Measurements from ENCODE around the gene NEK7. TPM values are rescaled to one million over a fixed set of nuclear protein-coding genes. Genes with fewer than 3 reads are reported as not detected.

NEK7 gene
- total RNA-seq, 2 experiments from 2014 or later = 14.9 to 25.6 TPM

DNA sequence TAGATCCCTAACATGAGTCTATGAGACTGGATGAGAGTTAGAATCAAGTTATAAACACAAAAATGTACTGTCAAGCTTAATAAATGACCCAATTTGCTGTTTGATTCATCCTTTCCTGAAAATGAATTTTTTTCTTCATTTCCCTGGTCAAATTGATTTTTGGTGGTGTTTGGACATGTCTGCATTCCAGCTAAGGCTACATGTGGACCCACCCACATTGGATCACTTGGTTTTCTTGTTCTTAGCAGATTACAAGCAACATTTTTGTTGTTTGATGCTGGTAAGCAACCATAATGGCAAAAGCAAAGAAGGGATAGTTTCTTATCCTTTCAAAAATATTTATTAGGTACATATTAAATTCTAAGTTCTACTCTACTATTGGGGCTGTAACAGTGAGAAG is 181.1 kb downstream of the NEK7 start:
- Histone ChIP-seq H2AFZ (ENCODE audit: low read length) (no peak overlapping the region), H3K27ac (ENCODE audit: low read depth, low read length, poor library complexity, severe bottlenecking) (no peak overlapping the region), H3K79me2 (ENCODE audit: insufficient read depth, low read depth, low read length) (no peaks in the 10 kb centered on the region), H3K9me2 (ENCODE audit: insufficient read depth, low read length) (no peaks in the 10 kb centered on the region), H3K4me1 (ENCODE audit: insufficient read depth, low read length, poor library complexity, severe bottlenecking) (no peaks in the 10 kb centered on the region), H3K36me3 (ENCODE audit: insufficient read depth, low read length) (no peaks in the 10 kb centered on the region), H3K9me3 (ENCODE audit: low read length) (no peaks in the 10 kb centered on the region), H3K4me2 (ENCODE audit: low read length) (no peak overlapping the region), H3K4me3 (ENCODE audit: low read depth, low read length, poor library complexity, severe bottlenecking) (no peak overlapping the region), H4K20me1 (ENCODE audit: insufficient read depth, low read length) (no peaks in the 10 kb centered on the region)
- intact Hi-C loops (cut with micrococcal nuclease; ENCODE audit: unreplicated experiment) = no loop called here
- BruUV-seq (replicated peaks) = no TSS peak
- CTCF ChIA-PET (ENCODE audit: unreplicated experiment) = no interaction called here
- TF ChIP-seq, protein P1, sequence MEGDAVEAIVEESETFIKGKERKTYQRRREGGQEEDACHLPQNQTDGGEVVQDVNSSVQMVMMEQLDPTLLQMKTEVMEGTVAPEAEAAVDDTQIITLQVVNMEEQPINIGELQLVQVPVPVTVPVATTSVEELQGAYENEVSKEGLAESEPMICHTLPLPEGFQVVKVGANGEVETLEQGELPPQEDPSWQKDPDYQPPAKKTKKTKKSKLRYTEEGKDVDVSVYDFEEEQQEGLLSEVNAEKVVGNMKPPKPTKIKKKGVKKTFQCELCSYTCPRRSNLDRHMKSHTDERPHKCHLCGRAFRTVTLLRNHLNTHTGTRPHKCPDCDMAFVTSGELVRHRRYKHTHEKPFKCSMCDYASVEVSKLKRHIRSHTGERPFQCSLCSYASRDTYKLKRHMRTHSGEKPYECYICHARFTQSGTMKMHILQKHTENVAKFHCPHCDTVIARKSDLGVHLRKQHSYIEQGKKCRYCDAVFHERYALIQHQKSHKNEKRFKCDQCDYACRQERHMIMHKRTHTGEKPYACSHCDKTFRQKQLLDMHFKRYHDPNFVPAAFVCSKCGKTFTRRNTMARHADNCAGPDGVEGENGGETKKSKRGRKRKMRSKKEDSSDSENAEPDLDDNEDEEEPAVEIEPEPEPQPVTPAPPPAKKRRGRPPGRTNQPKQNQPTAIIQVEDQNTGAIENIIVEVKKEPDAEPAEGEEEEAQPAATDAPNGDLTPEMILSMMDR (conservative IDR thresholded peaks at IDR 0.05; ENCODE audit: low read length) = no peak
- TF ChIP-seq EZH2phosphoT487 (IDR thresholded peaks at IDR 0.05; ENCODE audit: borderline replicate concordance, low read depth, low read length) = no peak
- POLR2A ChIA-PET = interaction anchor here (0.7 to 1.4 kb wide), 5 partner anchors 10 to 345 kb away, joined by 3 read pairs; no protein-coding TSS in a partner anchor
- no peak for DNase-seq (ENCODE audit: low spot score)

DNA sequence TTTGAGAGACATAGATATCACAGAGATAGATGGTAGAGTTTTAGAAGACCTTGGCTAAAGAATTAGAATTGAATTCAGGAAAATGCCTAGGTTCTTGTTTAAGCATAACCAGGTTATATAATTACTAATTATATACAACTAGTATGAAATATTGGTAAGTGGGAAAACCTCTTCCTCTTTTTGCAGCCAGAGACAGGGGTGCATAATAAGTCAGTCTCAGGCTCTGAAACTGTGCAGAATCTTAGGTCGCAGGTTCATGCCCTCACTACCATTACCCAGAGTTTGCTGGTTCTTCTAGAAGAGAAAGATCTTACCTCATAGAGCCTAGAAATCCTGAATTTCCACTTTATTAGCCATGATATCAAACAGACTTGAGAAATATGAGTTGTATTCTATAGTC is 183.3 kb downstream of the NEK7 start:
- Histone ChIP-seq H3K4me1 (ENCODE audit: insufficient read depth, low read length, poor library complexity, severe bottlenecking) (no peaks in the 10 kb centered on the region), H3K9me2 (ENCODE audit: insufficient read depth, low read length) (no peaks in the 10 kb centered on the region), H3K36me3 (ENCODE audit: insufficient read depth, low read length) (no peaks in the 10 kb centered on the region), H4K20me1 (ENCODE audit: insufficient read depth, low read length) (no peaks in the 10 kb centered on the region), H2AFZ (ENCODE audit: low read length) (no peak overlapping the region), H3K9me3 (ENCODE audit: low read length) (no peaks in the 10 kb centered on the region), H3K4me3 (ENCODE audit: low read depth, low read length, poor library complexity, severe bottlenecking) (no peak overlapping the region), H3K27ac (ENCODE audit: low read depth, low read length, poor library complexity, severe bottlenecking) (no peak overlapping the region), H3K4me2 (ENCODE audit: low read length) (no peak overlapping the region), H3K79me2 (ENCODE audit: insufficient read depth, low read depth, low read length) (no peaks in the 10 kb centered on the region)
- TF ChIP-seq, protein P1 (conservative IDR thresholded peaks at IDR 0.05; ENCODE audit: low read length) = no peak
- no peak for TF ChIP-seq EZH2phosphoT487 (IDR thresholded peaks at IDR 0.05; ENCODE audit: borderline replicate concordance, low read depth, low read length)
- CTCF ChIA-PET (ENCODE audit: unreplicated experiment) = no interaction called here
- DNase-seq (ENCODE audit: low spot score) = no peak
- POLR2A ChIA-PET = no interaction called here
- no TSS peak for BruUV-seq (replicated peaks)
- intact Hi-C loops (cut with micrococcal nuclease; ENCODE audit: unreplicated experiment) = no loop called here

- no peak overlapping the region for H2AFZ ChIP-seq (ENCODE audit: low read length)
- no peak overlapping the region for H3K4me3 ChIP-seq (ENCODE audit: low read depth, low read length, poor library complexity, severe bottlenecking)
- POLR2A ChIA-PET = interaction anchor here (0.6 to 1.4 kb wide), 2 partner anchors 11 to 683 kb away, joined by 3 to 7 read pairs; no protein-coding TSS in a partner anchor
- no TSS peak for BruUV-seq (replicated peaks)
- DNase-seq (ENCODE audit: low spot score) = no peak
- no peak overlapping the region for H3K4me2 ChIP-seq (ENCODE audit: low read length)
- H3K9me3 ChIP-seq (ENCODE audit: low read length) = no peaks in the 10 kb centered on the region
- H3K36me3 ChIP-seq (ENCODE audit: insufficient read depth, low read length) = no peaks in the 10 kb centered on the region
- no peaks in the 10 kb centered on the region for H3K79me2 ChIP-seq (ENCODE audit: insufficient read depth, low read depth, low read length)
- no peak for TF ChIP-seq EZH2phosphoT487 (IDR thresholded peaks at IDR 0.05; ENCODE audit: borderline replicate concordance, low read depth, low read length)
- TF ChIP-seq, protein P1 (conservative IDR thresholded peaks at IDR 0.05; ENCODE audit: low read length) = no peak
- H3K27ac ChIP-seq (ENCODE audit: low read depth, low read length, poor library complexity, severe bottlenecking) = no peak overlapping the region
- no peaks in the 10 kb centered on the region for H4K20me1 ChIP-seq (ENCODE audit: insufficient read depth, low read length)
- intact Hi-C loops (cut with micrococcal nuclease; ENCODE audit: unreplicated experiment) = no loop called here
- no peaks in the 10 kb centered on the region for H3K9me2 ChIP-seq (ENCODE audit: insufficient read depth, low read length)
- no peaks in the 10 kb centered on the region for H3K4me1 ChIP-seq (ENCODE audit: insufficient read depth, low read length, poor library complexity, severe bottlenecking)
- CTCF ChIA-PET (ENCODE audit: unreplicated experiment) = no interaction called here
These were observed 189.4 kb downstream of the NEK7 start for GRCh38 chr1:198346178-198346577.

All from OCI-LY7 (cell line).